SK-N-SH treated with all-trans-retinoic acid at 6 μM for 48 hours (cell line): ENCODE measurements around the gene BACE1.

Source experiments
- ATAC-seq: fragments of 200-7000 bp; cut with Tn5 transposase; 3 replicates; pipeline ENCODE4 v1.9.1; 2020; ENCODE audit warnings: mild to moderate bottlenecking, moderate library complexity
- ARNTL ChIP-seq: fragments of 450-650 bp; formaldehyde crosslinking; IDR thresholded peaks from 2 replicates; pipeline ENCODE4 v1.5.0; 2020; ENCODE audit warnings: low read depth, mild to moderate bottlenecking, moderate library complexity, borderline replicate concordance
- BACH2 ChIP-seq: fragments of 250-450 bp; sonication (Bioruptor Pico); IDR thresholded peaks from 2 replicates; pipeline ENCODE4 v1.9.0; 2021; ENCODE audit warnings: mild to moderate bottlenecking, borderline replicate concordance
- CSDC2 ChIP-seq: fragments of 250-450 bp; sonication (Bioruptor Pico); IDR thresholded peaks from 2 replicates; pipeline ENCODE4 v1.5.0; 2020; ENCODE audit warnings: mild to moderate bottlenecking, moderate library complexity
- ESRRG ChIP-seq: fragments of 250-450 bp; sonication (Bioruptor Pico); IDR thresholded peaks from 2 replicates; pipeline ENCODE4 v1.6.1; 2021; ENCODE audit warnings: mild to moderate bottlenecking
- GLIS3 ChIP-seq: fragments of 250-450 bp; sonication (Bioruptor Pico); IDR thresholded peaks from 2 replicates; pipeline ENCODE4 v1.5.0; 2020; ENCODE audit warnings: mild to moderate bottlenecking, moderate library complexity
- OSR1 ChIP-seq: fragments of 250-450 bp; sonication (Bioruptor Pico); IDR thresholded peaks from 2 replicates; pipeline ENCODE4 v1.8.0; 2022; ENCODE audit warnings: moderate library complexity, mild to moderate bottlenecking, inconsistent platforms
- PPARA ChIP-seq: fragments of 250-450 bp; sonication (Bioruptor Pico); IDR thresholded peaks from 2 replicates; pipeline ENCODE4 v1.5.0; 2020; ENCODE audit warnings: mild to moderate bottlenecking, borderline replicate concordance
- RARB ChIP-seq: fragments of 250-450 bp; sonication (Bioruptor Pico); IDR thresholded peaks from 2 replicates; pipeline ENCODE4 v1.8.0; 2021; ENCODE audit warnings: mild to moderate bottlenecking, moderate library complexity
- SNAI2 ChIP-seq: fragments of 250-450 bp; sonication (Bioruptor Pico); IDR thresholded peaks from 2 replicates; pipeline ENCODE4 v1.5.0; 2020; ENCODE audit warnings: mild to moderate bottlenecking, moderate library complexity
- TCF4 ChIP-seq: fragments of 250-450 bp; sonication (Bioruptor Pico); IDR thresholded peaks from 2 replicates; pipeline ENCODE4 v1.8.0; 2021; ENCODE audit warnings: mild to moderate bottlenecking, moderate library complexity, borderline replicate concordance
- TOX ChIP-seq: fragments of 250-450 bp; sonication (Bioruptor Pico); IDR thresholded peaks from 2 replicates; pipeline ENCODE4 v1.8.0; 2021; ENCODE audit warnings: mild to moderate bottlenecking, moderate library complexity, borderline replicate concordance
- ZC3H10 ChIP-seq: fragments of 250-450 bp; sonication (Bioruptor Pico); IDR thresholded peaks from 2 replicates; pipeline ENCODE4 v1.5.1; 2021; ENCODE audit warnings: mild to moderate bottlenecking, moderate library complexity
- ZFP3 ChIP-seq: fragments of 250-450 bp; sonication (Bioruptor Pico); IDR thresholded peaks from 2 replicates; pipeline ENCODE4 v1.5.0; 2020; ENCODE audit warnings: mild to moderate bottlenecking, moderate library complexity
- ZFP30 ChIP-seq: fragments of 450-650 bp; formaldehyde crosslinking; IDR thresholded peaks from 2 replicates; pipeline ENCODE4 v1.5.0; 2022; ENCODE audit warnings: mild to moderate bottlenecking, moderate library complexity
- ZNF565 ChIP-seq: fragments of 450-650 bp; formaldehyde crosslinking; conservative IDR thresholded peaks from 2 replicates; pipeline ENCODE4 v1.5.0; 2020; ENCODE audit warnings: low read depth, mild to moderate bottlenecking, moderate library complexity
- ZNF70 ChIP-seq: fragments of 450-650 bp; formaldehyde crosslinking; IDR thresholded peaks from 2 replicates; pipeline ENCODE4 v1.5.0; 2020; ENCODE audit warnings: mild to moderate bottlenecking, moderate library complexity
- ZNF8 ChIP-seq: fragments of 450-650 bp; formaldehyde crosslinking; IDR thresholded peaks from 2 replicates; pipeline ENCODE4 v1.5.0; 2020; ENCODE audit warnings: mild to moderate bottlenecking, moderate library complexity
- TF ChIP-seq, protein P1 (sequence below): fragments of 250-450 bp; sonication (Bioruptor Pico); IDR thresholded peaks from 2 replicates; pipeline ENCODE4 v1.5.1; 2021; ENCODE audit warnings: mild to moderate bottlenecking, moderate library complexity
- TF ChIP-seq, protein P2 (sequence below): fragments of 250-450 bp; sonication (Bioruptor Pico); IDR thresholded peaks from 2 replicates; pipeline ENCODE4 v1.5.0; 2020; ENCODE audit warnings: mild to moderate bottlenecking, moderate library complexity
- TF ChIP-seq, protein P3 (sequence below): fragments of 250-450 bp; sonication (Bioruptor Pico); IDR thresholded peaks from 2 replicates; pipeline ENCODE4 v1.5.1; 2020; ENCODE audit warnings: low read depth, mild to moderate bottlenecking, moderate library complexity
- TF ChIP-seq, protein P4 (sequence below): fragments of 250-450 bp; sonication (Bioruptor Pico); IDR thresholded peaks from 2 replicates; pipeline ENCODE4 v1.8.0; 2020; ENCODE audit warnings: mild to moderate bottlenecking, moderate library complexity, borderline replicate concordance

BACE1 gene

DNA sequence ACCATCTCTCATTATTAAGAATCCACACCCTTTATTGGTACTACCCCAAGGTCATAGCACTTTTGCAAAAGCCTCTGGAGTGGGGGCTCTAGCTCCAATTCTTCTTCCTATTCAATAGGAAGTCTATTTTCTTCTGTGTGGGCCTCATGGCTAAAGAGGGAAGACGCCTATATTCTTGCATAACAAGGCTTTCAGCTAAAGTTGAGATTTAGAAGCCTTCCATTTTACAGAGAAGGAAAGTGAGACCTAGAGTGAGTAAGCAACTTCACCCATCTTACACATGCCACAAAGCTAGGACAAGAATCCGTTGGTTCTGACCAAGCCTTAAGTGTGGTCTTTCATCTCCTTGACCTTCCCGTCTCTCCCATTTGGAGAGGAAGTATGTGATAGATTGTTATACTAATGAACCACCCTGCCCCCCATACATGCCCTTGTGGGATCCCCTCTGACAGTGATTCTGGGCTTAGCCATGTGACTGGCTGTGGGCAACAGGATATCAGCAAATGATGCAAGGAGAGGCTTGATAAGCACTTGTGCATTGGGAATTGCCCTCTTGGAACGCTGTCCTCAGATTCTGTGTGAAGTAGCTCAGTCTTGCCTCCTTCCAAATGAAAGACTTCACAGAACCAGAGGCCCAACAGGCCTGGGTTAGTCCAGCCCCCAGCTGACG is 12.3 kb downstream of the BACE1 start:
- TF ChIP-seq TCF4 (CRISPR knock-in tag) (no peak), ZNF565 (CRISPR knock-in tag) (no peak), ESRRG (CRISPR knock-in tag) (no peak), ZFP30 (CRISPR knock-in tag) (no peak), CSDC2 (no peak), RARB (CRISPR knock-in tag) (no peak), ARNTL (CRISPR knock-in tag) (no peak), ZNF70 (CRISPR knock-in tag) (no peak), OSR1 (CRISPR knock-in tag) (no peak), ZC3H10 (CRISPR knock-in tag) (no peak), TOX (no peak), SNAI2 (CRISPR knock-in tag) (no peak), ZNF8 (no peak)
- TF ChIP-seq, protein P1, sequence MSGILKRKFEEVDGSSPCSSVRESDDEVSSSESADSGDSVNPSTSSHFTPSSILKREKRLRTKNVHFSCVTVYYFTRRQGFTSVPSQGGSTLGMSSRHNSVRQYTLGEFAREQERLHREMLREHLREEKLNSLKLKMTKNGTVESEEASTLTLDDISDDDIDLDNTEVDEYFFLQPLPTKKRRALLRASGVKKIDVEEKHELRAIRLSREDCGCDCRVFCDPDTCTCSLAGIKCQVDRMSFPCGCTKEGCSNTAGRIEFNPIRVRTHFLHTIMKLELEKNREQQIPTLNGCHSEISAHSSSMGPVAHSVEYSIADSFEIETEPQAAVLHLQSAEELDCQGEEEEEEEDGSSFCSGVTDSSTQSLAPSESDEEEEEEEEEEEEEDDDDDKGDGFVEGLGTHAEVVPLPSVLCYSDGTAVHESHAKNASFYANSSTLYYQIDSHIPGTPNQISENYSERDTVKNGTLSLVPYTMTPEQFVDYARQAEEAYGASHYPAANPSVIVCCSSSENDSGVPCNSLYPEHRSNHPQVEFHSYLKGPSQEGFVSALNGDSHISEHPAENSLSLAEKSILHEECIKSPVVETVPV (CRISPR knock-in tag) = no peak
- TF ChIP-seq, all 23 proteins: peak for 0

DNA sequence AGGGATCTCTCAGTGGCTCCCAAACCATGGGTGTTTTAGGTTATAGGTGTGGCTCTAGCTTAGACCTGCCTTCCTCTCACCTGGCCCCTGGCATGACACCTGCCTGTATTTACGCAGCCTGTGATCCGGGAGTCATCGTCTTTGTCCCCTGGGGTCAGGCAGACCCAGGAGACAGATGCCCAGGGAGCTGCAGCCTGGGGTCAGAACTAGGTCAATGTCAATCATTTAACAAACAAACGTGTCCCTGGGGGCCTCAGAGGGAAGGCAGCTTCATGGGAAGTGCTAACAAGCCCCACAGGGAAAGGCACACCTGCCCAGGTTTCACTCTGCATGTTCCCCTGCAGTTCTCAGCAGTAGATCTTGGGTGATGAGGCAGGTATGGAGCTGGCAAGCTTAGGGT is 13.0 kb downstream of the BACE1 start:
- ATAC-seq = no peak
- no peak for TF ChIP-seq GLIS3
- TF ChIP-seq OSR1 (CRISPR knock-in tag) = no peak
- no peak for TF ChIP-seq RARB (CRISPR knock-in tag)
- TF ChIP-seq ZNF565 (CRISPR knock-in tag) = no peak
- no peak for TF ChIP-seq ARNTL (CRISPR knock-in tag)
- TF ChIP-seq, protein P1 (CRISPR knock-in tag) = no peak
- no peak for TF ChIP-seq TCF4 (CRISPR knock-in tag)
- TF ChIP-seq TOX = no peak
- TF ChIP-seq, protein P2, sequence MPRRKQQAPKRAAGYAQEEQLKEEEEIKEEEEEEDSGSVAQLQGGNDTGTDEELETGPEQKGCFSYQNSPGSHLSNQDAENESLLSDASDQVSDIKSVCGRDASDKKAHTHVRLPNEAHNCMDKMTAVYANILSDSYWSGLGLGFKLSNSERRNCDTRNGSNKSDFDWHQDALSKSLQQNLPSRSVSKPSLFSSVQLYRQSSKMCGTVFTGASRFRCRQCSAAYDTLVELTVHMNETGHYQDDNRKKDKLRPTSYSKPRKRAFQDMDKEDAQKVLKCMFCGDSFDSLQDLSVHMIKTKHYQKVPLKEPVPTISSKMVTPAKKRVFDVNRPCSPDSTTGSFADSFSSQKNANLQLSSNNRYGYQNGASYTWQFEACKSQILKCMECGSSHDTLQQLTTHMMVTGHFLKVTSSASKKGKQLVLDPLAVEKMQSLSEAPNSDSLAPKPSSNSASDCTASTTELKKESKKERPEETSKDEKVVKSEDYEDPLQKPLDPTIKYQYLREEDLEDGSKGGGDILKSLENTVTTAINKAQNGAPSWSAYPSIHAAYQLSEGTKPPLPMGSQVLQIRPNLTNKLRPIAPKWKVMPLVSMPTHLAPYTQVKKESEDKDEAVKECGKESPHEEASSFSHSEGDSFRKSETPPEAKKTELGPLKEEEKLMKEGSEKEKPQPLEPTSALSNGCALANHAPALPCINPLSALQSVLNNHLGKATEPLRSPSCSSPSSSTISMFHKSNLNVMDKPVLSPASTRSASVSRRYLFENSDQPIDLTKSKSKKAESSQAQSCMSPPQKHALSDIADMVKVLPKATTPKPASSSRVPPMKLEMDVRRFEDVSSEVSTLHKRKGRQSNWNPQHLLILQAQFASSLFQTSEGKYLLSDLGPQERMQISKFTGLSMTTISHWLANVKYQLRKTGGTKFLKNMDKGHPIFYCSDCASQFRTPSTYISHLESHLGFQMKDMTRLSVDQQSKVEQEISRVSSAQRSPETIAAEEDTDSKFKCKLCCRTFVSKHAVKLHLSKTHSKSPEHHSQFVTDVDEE (CRISPR knock-in tag) = no peak
- TF ChIP-seq ZNF70 (CRISPR knock-in tag) = no peak
- TF ChIP-seq ZFP3 (CRISPR knock-in tag) = no peak
- no peak for TF ChIP-seq SNAI2 (CRISPR knock-in tag)
- TF ChIP-seq CSDC2 = no peak
- no peak for TF ChIP-seq PPARA (CRISPR knock-in tag)
- TF ChIP-seq ZC3H10 (CRISPR knock-in tag) = no peak
- no peak for TF ChIP-seq ZFP30 (CRISPR knock-in tag)
- TF ChIP-seq, protein P3, sequence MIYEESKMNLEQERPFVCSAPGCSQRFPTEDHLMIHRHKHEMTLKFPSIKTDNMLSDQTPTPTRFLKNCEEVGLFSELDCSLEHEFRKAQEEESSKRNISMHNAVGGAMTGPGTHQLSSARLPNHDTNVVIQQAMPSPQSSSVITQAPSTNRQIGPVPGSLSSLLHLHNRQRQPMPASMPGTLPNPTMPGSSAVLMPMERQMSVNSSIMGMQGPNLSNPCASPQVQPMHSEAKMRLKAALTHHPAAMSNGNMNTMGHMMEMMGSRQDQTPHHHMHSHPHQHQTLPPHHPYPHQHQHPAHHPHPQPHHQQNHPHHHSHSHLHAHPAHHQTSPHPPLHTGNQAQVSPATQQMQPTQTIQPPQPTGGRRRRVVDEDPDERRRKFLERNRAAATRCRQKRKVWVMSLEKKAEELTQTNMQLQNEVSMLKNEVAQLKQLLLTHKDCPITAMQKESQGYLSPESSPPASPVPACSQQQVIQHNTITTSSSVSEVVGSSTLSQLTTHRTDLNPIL (CRISPR knock-in tag) = no peak
- no peak for TF ChIP-seq ZNF8
- TF ChIP-seq, protein P4, sequence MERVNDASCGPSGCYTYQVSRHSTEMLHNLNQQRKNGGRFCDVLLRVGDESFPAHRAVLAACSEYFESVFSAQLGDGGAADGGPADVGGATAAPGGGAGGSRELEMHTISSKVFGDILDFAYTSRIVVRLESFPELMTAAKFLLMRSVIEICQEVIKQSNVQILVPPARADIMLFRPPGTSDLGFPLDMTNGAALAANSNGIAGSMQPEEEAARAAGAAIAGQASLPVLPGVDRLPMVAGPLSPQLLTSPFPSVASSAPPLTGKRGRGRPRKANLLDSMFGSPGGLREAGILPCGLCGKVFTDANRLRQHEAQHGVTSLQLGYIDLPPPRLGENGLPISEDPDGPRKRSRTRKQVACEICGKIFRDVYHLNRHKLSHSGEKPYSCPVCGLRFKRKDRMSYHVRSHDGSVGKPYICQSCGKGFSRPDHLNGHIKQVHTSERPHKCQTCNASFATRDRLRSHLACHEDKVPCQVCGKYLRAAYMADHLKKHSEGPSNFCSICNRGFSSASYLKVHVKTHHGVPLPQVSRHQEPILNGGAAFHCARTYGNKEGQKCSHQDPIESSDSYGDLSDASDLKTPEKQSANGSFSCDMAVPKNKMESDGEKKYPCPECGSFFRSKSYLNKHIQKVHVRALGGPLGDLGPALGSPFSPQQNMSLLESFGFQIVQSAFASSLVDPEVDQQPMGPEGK (CRISPR knock-in tag) = no peak
- TF ChIP-seq BACH2 (CRISPR knock-in tag) = no peak

More for the DNA sequence above, 12.3 kb downstream of the BACE1 start:
- ATAC-seq = no peak
